ENCODE results near the gene RPS15.

Gene RPS15

DNA sequence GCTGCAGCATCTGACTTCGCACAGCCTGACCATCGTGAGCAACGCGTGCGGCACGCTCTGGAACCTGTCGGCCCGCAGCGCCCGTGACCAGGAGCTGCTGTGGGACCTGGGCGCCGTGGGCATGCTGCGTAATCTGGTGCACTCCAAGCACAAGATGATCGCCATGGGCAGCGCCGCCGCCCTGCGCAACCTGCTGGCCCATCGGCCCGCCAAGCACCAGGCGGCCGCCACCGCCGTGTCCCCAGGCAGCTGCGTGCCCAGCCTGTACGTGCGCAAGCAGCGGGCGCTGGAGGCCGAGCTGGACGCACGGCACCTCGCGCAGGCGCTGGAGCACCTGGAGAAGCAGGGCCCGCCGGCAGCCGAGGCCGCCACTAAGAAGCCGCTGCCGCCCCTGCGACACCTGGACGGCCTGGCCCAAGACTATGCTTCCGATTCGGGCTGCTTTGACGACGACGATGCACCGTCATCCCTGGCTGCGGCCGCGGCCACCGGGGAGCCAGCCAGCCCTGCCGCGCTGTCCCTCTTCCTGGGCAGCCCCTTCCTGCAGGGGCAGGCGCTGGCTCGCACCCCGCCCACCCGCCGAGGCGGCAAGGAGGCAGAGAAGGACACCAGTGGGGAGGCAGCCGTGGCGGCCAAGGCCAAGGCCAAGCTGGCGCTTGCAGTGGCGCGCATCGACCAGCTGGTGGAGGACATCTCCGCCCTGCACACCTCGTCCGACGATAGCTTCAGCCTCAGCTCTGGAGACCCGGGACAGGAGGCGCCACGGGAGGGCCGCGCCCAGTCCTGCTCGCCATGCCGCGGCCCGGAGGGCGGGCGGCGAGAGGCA, 27.2 kb downstream of the RPS15 start:
- H3K36me3 ChIP-seq = peaks cover 29% of the 10 kb centered on the region
- DNase-seq = no peak
- no peaks in the 10 kb centered on the region for H3K9me3 ChIP-seq (ENCODE audit: severe bottlenecking)
- H3K4me3 ChIP-seq (ENCODE audit: low read depth, low read length) = no peak overlapping the region
- TF ChIP-seq, protein P1, sequence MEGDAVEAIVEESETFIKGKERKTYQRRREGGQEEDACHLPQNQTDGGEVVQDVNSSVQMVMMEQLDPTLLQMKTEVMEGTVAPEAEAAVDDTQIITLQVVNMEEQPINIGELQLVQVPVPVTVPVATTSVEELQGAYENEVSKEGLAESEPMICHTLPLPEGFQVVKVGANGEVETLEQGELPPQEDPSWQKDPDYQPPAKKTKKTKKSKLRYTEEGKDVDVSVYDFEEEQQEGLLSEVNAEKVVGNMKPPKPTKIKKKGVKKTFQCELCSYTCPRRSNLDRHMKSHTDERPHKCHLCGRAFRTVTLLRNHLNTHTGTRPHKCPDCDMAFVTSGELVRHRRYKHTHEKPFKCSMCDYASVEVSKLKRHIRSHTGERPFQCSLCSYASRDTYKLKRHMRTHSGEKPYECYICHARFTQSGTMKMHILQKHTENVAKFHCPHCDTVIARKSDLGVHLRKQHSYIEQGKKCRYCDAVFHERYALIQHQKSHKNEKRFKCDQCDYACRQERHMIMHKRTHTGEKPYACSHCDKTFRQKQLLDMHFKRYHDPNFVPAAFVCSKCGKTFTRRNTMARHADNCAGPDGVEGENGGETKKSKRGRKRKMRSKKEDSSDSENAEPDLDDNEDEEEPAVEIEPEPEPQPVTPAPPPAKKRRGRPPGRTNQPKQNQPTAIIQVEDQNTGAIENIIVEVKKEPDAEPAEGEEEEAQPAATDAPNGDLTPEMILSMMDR (IDR thresholded peaks at IDR 0.05; ENCODE audit: low read depth, low read length) = peak; percentile 60
- no peaks in the 10 kb centered on the region for H3K27me3 ChIP-seq (ENCODE audit: insufficient read depth, low read depth, severe bottlenecking)
- H3K27ac ChIP-seq = no peak overlapping the region

DNA sequence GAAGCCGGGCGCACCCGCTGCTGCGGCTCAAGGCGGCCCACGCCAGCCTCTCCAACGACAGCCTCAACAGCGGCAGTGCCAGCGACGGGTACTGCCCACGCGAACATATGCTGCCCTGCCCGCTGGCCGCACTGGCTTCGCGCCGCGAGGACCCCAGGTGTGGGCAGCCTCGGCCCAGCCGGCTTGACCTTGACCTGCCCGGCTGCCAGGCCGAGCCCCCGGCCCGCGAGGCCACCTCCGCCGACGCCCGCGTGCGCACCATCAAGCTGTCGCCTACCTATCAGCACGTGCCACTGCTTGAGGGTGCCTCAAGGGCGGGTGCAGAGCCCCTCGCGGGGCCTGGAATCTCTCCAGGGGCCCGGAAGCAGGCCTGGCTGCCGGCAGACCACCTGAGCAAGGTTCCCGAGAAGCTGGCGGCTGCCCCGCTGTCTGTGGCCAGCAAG, 27.8 kb downstream of the RPS15 start:
- no peak overlapping the region for H3K4me3 ChIP-seq (ENCODE audit: low read depth, low read length)
- H3K27me3 ChIP-seq (ENCODE audit: insufficient read depth, low read depth, severe bottlenecking) = no peaks in the 10 kb centered on the region

DNA sequence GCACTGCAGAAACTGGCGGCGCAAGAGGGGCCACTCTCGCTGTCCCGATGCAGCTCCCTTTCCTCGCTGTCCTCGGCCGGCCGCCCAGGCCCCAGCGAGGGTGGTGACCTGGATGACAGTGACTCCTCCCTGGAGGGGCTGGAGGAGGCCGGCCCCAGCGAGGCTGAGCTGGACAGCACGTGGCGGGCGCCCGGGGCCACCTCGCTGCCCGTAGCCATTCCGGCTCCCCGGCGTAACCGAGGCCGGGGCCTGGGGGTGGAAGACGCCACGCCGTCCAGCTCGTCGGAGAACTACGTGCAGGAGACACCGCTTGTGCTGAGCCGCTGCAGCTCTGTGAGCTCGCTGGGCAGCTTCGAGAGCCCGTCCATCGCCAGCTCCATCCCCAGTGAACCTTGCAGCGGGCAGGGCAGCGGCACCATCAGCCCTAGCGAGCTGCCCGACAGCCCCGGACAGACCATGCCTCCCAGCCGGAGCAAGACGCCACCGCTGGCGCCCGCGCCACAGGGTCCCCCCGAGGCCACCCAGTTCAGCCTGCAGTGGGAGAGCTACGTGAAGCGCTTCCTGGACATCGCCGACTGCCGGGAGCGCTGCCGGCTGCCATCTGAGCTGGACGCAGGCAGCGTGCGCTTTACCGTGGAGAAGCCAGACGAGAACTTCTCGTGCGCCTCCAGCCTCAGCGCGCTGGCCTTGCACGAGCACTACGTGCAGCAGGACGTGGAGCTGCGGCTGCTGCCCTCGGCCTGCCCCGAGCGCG, 28.4 kb downstream of the RPS15 start:
- no peaks in the 10 kb centered on the region for H3K9me3 ChIP-seq (ENCODE audit: severe bottlenecking)
- peaks cover 20% of the 10 kb centered on the region for H3K36me3 ChIP-seq
- no peaks in the 10 kb centered on the region for H3K27me3 ChIP-seq (ENCODE audit: insufficient read depth, low read depth, severe bottlenecking)
- no peak overlapping the region for H3K4me3 ChIP-seq (ENCODE audit: low read depth, low read length)
- TF ChIP-seq, protein P1 (IDR thresholded peaks at IDR 0.05; ENCODE audit: low read depth, low read length) = no peak
- H3K27ac ChIP-seq = no peak overlapping the region
- no peak for DNase-seq

More for the DNA sequence above, 27.8 kb downstream of the RPS15 start:
- Histone ChIP-seq H3K9me3 (ENCODE audit: severe bottlenecking) (no peaks in the 10 kb centered on the region), H3K36me3 (peaks cover 24% of the 10 kb centered on the region), H3K27ac (no peak overlapping the region)
- DNase-seq = no peak
- TF ChIP-seq, protein P1 (IDR thresholded peaks at IDR 0.05; ENCODE audit: low read depth, low read length) = no peak

DNA sequence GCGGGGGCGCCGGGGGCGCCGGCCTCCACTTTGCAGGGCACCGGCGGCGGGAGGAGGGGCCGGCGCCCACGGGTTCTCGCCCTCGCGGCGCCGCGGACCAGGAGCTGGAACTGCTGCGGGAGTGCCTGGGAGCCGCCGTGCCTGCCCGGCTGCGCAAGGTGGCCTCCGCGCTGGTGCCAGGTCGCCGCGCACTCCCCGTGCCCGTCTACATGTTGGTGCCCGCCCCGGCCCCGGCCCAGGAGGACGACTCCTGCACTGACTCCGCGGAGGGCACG, 29.0 kb downstream of the RPS15 start:
- H3K36me3 ChIP-seq = peaks cover 20% of the 10 kb centered on the region
- no peaks in the 10 kb centered on the region for H3K27me3 ChIP-seq (ENCODE audit: insufficient read depth, low read depth, severe bottlenecking)
- no peaks in the 10 kb centered on the region for H3K9me3 ChIP-seq (ENCODE audit: severe bottlenecking)
- TF ChIP-seq, protein P1 (IDR thresholded peaks at IDR 0.05; ENCODE audit: low read depth, low read length) = no peak
- DNase-seq = no peak
- H3K27ac ChIP-seq = no peak overlapping the region
- H3K4me3 ChIP-seq (ENCODE audit: low read depth, low read length) = no peak overlapping the region

DNA sequence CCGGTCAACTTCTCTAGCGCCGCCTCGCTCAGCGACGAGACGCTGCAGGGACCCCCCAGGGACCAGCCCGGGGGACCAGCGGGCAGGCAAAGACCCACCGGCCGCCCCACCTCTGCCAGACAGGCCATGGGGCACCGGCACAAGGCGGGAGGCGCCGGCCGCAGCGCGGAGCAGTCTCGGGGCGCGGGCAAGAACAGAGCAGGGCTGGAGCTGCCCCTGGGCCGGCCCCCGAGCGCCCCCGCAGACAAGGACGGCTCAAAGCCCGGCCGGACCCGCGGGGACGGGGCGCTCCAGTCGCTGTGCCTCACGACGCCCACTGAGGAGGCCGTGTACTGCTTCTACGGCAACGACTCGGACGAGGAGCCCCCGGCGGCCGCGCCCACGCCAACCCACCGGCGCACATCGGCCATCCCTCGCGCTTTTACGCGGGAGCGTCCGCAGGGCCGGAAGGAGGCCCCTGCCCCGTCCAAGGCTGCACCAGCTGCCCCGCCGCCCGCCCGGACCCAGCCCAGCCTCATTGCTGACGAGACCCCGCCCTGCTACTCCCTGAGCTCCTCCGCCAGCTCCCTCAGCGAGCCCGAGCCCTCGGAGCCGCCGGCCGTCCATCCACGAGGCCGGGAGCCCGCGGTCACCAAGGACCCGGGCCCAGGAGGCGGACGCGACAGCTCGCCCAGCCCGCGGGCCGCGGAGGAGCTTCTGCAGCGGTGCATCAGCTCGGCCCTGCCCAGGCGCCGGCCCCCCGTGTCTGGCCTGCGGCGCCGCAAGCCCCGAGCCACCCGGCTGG, 29.5 kb downstream of the RPS15 start:
- DNase-seq = no peak
- no peak overlapping the region for H3K27ac ChIP-seq
- no peaks in the 10 kb centered on the region for H3K27me3 ChIP-seq (ENCODE audit: insufficient read depth, low read depth, severe bottlenecking)
- no peaks in the 10 kb centered on the region for H3K9me3 ChIP-seq (ENCODE audit: severe bottlenecking)
- TF ChIP-seq, protein P1 (IDR thresholded peaks at IDR 0.05; ENCODE audit: low read depth, low read length) = no peak
- H3K4me3 ChIP-seq (ENCODE audit: low read depth, low read length) = no peak overlapping the region
- peaks cover 20% of the 10 kb centered on the region for H3K36me3 ChIP-seq
